ENCODE data around the gene C1orf210.

The C1orf210 gene

GRCh38 chr1:43273708-43274107 is 11.7 kb downstream of the C1orf210 start:
- DNase-seq = no peak

- DNase-seq = no peak
These were observed 12.5 kb downstream of the C1orf210 start for GRCh38 chr1:43272576-43273571.

- DNase-seq = no peak
These were observed 13.2 kb downstream of the C1orf210 start for GRCh38 chr1:43272161-43272560.

GRCh38 chr1:43271186-43272118 is 13.9 kb downstream of the C1orf210 start:
- DNase-seq = no peak

- DNase-seq = peak; percentile 52
These were observed 14.8 kb downstream of the C1orf210 start for GRCh38 chr1:43270421-43271095.

- no peak for DNase-seq
These were observed 15.6 kb downstream of the C1orf210 start, which contains the start of gene TMEM125 for GRCh38 chr1:43269627-43270375. TMEM125 (plus strand) TSS chr1:43269983; CDS start chr1:43272723, 2,740 bp downstream.

GRCh38 chr1:43267818-43268425 is 17.5 kb downstream of the C1orf210 start:
- no peak for DNase-seq

GRCh38 chr1:43267291-43267805 is 18.0 kb downstream of the C1orf210 start:
- DNase-seq = no peak

- DNase-seq = no peak
These were observed 18.5 kb downstream of the C1orf210 start for GRCh38 chr1:43266881-43267280.

- DNase-seq = no peak
These were observed 19.9 kb downstream of the C1orf210 start for GRCh38 chr1:43265431-43265830.

- DNase-seq = no peak
These were observed 27.0 kb downstream of the C1orf210 start for GRCh38 chr1:43258370-43258769.

GRCh38 chr1:43256675-43257570 is 28.5 kb downstream of the C1orf210 start:
- no peak for DNase-seq

- DNase-seq = no peak
These were observed 29.8 kb downstream of the C1orf210 start for GRCh38 chr1:43255438-43256210.

GRCh38 chr1:43253876-43254275 is 31.5 kb downstream of the C1orf210 start:
- DNase-seq = no peak

- DNase-seq = no peak
These were observed 32.2 kb downstream of the C1orf210 start for GRCh38 chr1:43253173-43253572.

GRCh38 chr1:43252225-43252624 is 33.2 kb downstream of the C1orf210 start:
- DNase-seq = no peak

GRCh38 chr1:43251024-43251423 is 34.4 kb downstream of the C1orf210 start:
- DNase-seq = no peak

GRCh38 chr1:43250351-43250761 is 35.0 kb downstream of the C1orf210 start:
- DNase-seq = no peak

- DNase-seq = no peak
These were observed 38.0 kb downstream of the C1orf210 start for GRCh38 chr1:43247256-43247921.

Measured in eye (tissue), 1 donor.